Subcutaneous preadipocyte (primary cell): Measurements from ENCODE around the gene ACOT2. TPM values are rescaled to one million over a fixed set of nuclear protein-coding genes. Genes with fewer than 3 reads are reported as not detected.

ENCODE experiments used
- total RNA-seq: library from RNA; depleted of rRNA; stranded (reverse); fragments of >200 nt; gene quantifications from 2 replicates; pipeline ENCODE4 v1.2.3, GENCODE V29; 2012

The ACOT2 gene
- total RNA-seq, result 22.5 and 27.2 TPM in 2 replicates

DNA sequence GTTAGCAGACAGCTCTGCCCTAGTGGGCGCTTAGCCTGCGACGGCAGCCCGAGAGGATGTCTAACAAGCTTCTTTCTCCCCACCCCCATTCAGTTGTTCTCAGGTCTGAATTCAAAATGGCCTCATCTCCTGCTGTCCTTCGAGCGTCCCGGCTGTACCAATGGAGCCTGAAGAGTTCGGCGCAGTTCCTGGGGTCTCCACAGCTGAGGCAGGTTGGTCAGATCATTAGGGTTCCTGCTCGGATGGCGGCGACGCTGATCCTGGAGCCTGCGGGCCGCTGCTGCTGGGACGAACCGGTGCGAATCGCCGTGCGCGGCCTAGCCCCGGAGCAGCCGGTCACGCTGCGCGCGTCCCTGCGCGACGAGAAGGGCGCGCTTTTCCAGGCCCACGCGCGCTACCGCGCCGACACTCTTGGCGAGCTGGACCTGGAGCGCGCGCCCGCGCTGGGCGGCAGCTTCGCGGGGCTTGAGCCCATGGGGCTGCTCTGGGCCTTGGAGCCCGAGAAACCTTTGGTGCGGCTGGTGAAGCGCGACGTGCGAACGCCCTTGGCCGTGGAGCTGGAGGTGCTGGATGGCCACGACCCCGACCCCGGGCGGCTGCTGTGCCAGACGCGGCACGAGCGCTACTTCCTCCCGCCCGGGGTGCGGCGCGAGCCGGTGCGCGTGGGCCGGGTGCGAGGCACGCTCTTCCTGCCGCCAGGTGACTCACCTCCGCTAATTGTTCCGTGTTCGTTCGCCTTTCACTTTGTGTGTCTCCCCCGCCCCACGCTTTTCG, at the start of gene ACOT2:
TSS of gene ACOT2 (plus strand) at position 29 of the 774 bp plus-strand sequence. CDS start at position 57, 28 bp downstream.

DNA sequence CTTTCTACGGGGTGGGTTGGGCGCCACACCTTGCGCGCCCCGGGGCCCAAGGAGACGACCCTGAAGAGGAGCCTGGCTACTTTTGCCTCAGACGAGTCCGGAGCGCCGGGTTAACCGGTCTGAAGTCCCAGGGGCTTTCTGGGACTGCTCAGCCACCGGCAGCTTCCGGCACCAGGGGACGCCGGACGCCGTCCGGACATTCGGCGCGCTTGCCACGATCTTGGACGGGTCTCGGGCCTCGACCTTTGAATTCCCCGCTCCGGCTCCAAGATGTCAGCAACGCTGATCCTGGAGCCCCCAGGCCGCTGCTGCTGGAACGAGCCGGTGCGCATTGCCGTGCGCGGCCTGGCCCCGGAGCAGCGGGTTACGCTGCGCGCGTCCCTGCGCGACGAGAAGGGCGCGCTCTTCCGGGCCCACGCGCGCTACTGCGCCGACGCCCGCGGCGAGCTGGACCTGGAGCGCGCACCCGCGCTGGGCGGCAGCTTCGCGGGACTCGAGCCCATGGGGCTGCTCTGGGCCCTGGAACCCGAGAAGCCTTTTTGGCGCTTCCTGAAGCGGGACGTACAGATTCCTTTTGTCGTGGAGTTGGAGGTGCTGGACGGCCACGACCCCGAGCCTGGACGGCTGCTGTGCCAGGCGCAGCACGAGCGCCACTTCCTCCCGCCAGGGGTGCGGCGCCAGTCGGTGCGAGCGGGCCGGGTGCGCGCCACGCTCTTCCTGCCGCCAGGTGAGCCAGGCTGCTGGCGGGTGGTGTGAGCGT, 22.9 kb downstream of the ACOT2 start, which contains the start of gene ACOT4:
TSS of gene ACOT4 (plus strand) at position 184 of the 760 bp plus-strand sequence. CDS start at position 271, 87 bp downstream.

GRCh38 chr14:73612339-73613045, 43.5 kb downstream of the ACOT2 start, which contains the start of gene ACOT6:
ACOT6 (plus strand) TSS chr14:73612517; CDS start chr14:73612572, 55 bp downstream.

Other genes with a start within 250 kb of the ACOT2 start
- gene NUMB, start 110.7 kb upstream of the ACOT2 start, total RNA-seq, result 44.1 and 59.8 TPM in 2 replicates
- gene RIOX1, start 78.3 kb upstream of the ACOT2 start, total RNA-seq, result 19.8 and 25.2 TPM in 2 replicates
- gene ACOT1, start 32.1 kb upstream of the ACOT2 start, total RNA-seq, result 3.7 and 7.0 TPM in 2 replicates
- gene HEATR4, start 10.3 kb upstream of the ACOT2 start, total RNA-seq, result under 0.01 TPM in 1 of 2 replicates, not detected in the other
- 0.20 and 0.73 TPM in 2 replicates for gene ACOT4, start 22.7 kb downstream of the ACOT2 start, total RNA-seq
- not detected in 2 replicates for gene ACOT6, start 43.3 kb downstream of the ACOT2 start, total RNA-seq
- 5.1 and 5.9 TPM in 2 replicates for gene DNAL1, start 75.8 kb downstream of the ACOT2 start, total RNA-seq
- gene PNMA1, start 145.2 kb downstream of the ACOT2 start, total RNA-seq, result 21.7 and 26.4 TPM in 2 replicates